Kidney capillary endothelial cell (primary cell): Measurements from ENCODE around the gene CYBRD1.

ENCODE experiments used
- DNase-seq: peaks from one replicate; pipeline ENCODE4 v3.0.0-alpha.2; 2018; ENCODE audit warnings: low spot score

Gene CYBRD1

GRCh38 chr2:171602352-171602751 is 80.1 kb downstream of the CYBRD1 start:
- DNase-seq: no peak
